Glomerular visceral epithelial cell (primary cell): ENCODE measurements around the gene CACNA1C.

Experiments used
- DNase-seq: peaks from one replicate; pipeline ENCODE4 v3.0.0-alpha.2; 2016; ENCODE audit errors: extremely low spot score

CACNA1C gene

DNA sequence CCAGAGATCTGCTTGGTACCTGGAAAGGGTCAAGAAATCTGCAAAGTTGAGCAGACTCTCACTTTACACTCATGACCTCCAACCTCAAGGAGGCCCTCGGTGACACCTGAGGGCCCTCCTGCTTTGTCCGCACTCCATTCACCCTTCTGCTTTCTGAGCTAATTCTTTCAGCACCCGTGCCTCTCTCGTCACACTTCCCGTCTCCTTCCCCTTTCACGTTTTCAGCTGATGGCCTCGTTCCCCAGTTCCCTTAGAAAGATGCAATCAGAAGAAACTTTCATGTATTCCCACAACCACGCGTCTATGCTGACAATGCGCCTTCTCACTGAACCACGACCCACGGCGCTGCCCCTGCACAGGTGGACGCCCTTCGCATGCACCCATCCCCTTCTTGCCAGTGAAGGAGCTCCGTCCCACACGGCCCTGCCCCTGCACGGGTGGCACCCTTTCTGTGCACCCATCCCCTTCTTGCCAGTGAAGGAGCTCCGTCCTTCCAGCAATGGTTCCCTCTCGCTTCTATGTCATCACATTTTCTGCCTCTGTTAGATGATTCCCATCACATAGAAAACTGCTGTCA lies 401.9 kb downstream of the CACNA1C start:
- no peak for DNase-seq

DNA sequence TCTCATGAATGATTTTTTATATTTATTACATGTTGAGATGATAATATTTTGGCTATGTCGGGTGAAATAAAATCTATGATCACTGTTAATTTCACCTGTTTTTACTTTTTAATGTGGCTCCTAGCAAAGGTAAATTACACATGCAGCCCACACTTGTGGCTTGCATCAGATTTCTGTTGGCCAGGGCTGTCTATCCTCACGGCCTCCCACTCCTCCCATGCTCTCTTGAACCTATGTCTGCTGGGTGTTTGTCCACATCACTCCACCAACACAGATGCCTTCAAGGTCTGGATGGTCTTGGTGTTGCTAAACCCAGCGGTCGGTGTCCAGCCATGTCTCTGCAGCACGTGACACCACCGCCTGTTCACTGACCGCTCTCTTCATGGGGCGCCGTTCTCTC lies 402.6 kb downstream of the CACNA1C start:
- DNase-seq, result no peak

DNA sequence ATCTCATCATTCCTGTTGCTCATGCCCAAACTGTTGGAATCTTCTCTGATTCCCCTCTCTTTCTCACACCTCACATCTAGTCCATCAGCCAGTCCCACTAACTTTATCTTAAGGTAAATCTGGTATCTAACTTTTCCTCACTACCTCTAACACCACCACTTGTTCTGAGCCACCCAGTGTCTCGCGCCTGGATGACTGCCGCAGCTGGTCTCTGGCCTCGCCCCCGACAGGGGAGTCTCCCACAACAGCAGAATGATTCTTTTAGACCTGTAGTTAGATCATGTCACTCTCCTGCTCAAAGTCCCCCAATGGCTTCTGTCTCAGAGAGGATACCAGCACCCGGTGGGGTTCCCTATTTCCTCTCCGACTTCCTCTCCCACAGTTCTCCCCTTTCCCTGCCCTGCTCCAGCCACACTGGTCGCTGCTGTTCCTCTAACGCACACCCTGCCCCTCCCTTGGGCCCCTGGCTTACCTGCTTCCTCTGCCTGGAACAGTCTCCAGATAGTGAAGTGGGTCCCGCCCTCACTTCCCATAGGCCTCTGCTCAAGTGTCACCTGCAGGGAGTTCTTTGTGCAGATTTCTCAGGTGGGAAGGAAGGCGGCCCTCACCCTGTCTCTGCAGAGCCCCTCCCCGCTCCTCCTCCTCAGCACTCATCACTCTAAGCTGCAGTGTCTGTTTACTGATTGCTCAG lies 403.5 kb downstream of the CACNA1C start:
- no peak for DNase-seq

DNA sequence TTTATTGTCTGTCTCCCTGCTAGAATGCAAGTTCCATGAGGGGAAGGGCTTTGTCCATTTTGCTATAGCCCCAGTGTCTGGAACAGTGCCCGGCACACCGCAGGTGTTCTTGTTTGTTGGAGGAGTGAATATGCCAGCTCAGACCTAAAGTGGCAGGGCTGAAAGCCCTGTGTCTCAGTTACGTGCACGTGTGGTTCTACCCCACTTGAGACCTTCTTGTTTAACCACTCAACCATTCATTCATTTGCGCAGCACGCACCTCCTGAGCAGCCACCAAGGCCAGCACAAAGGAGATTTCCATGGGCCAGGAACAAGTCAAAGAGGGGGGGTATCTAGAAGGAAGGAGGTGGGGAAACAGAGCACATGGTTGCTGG lies 404.0 kb downstream of the CACNA1C start:
- no peak for DNase-seq

DNA sequence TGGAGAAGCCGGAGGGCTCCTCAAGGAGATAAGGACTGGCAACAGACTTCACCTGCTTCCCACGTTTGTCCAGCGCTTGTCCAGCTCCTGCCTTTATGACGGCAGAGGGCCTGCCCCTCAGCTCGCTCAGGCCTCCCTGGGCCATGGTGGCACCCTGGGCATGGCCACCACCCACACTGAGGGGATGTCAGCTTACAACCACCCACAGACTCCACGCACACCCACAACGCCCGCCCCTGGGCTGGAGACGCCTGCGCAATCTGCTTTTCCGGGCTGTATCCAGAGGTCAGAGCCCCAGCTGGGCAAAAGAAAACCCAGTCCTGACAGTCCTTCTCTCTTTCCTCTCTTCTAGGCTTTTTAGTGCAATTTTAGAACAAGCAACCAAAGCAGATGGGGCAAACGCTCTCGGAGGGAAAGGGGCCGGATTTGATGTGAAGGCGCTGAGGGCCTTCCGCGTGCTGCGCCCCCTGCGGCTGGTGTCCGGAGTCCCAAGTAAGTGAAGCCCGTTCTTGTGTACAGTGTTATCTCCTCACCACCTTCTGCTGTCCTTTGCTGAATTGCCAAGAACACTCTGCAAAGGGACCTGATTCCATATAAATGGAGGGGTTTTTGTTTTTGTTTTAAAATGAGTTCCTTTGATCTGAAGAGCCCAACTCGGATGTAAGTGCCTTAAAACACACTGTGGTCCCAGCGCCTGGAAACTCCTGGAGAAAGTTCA lies 404.6 kb downstream of the CACNA1C start:
- no peak for DNase-seq

DNA sequence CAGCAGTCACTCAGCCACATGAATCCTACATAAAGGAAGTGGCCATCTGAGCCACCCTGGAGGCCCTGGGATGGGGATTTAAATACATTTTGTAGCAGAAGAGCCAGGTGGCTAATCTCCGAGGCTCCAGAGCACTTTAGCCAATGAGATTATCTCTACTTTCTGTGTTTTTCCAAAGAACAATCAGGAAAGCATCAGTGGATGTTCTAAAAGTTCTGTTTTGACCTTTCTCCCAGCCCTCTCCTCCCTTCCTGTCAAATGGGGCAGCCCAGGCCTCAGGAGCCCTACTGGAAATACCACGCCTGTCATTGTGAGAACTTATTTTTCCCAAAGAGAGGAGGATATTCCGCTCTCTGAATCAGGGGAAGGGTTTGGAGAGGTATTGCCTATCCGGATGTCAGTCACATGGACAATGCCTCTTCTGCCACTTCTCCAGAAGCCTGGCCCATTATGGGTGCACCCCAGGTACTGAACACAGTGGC lies 405.2 kb downstream of the CACNA1C start:
- DNase-seq, result no peak

DNA sequence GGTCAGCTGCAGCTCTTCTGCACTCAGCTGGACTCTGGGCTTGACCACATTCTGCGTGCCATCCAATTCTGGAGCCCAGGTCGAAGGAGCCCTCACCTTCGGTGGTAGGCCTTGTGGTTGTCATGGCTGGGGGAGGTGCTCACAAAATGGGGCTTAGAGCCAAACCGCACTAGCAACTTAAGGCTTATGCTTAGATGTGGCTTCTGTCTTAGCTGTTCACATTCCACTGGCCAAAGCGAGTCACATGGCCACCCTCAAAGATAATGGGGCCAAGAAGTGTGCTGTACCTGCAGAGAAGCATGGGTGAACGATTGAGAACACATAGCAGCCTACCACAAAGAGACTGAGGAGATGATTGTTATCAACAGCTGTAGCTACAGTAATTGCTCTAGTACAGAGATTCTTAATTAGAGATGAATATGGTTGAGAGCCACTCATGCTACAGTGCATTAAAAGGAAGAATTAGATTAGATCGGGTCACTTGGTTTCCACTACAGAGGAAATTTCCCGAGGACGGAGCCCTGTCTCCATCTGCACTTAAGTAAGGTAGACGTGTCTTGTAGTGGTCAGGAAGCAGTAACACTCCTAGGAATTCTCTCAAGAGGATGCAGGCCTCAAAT lies 407.4 kb downstream of the CACNA1C start:
- DNase-seq, result no peak

DNA sequence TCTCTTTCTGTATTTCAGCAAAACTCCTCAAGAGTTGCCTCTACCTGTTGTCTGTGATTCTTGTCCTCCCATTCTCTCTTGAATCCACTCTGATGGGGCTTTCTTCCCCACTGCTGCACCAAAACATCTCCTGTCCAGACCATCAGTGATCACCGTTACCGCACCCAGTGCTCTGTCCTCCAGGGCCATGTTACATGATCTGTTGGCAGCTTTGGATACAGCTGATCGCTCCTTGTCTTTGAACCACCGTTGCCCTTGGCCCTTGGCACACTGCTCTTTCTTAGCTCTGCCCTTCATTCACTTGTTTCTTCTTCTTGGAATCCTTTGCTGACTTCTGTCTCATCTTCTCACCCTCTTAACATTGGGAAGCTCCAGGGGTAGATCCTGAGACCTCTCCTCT lies 408.3 kb downstream of the CACNA1C start:
- no peak for DNase-seq

DNA sequence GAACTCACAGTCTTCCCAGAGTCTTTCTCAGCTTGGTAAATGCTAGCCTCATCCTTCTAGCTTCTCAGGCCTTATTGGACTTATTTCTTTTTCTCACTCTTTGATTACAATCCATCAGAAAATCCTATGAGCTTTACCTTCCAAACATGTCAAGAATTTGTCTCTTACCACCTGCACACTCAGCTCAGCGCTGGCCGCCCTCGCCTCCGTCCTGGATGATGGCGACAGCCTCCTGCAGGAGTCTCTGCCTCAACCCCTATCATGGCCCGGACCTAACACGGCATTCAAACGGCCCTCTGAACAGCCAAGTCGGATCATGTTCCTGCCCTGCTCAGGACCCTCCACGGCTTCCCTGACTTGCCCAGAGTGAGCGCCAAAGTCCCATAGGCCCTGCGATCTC lies 408.9 kb downstream of the CACNA1C start:
- DNase-seq, result no peak

DNA sequence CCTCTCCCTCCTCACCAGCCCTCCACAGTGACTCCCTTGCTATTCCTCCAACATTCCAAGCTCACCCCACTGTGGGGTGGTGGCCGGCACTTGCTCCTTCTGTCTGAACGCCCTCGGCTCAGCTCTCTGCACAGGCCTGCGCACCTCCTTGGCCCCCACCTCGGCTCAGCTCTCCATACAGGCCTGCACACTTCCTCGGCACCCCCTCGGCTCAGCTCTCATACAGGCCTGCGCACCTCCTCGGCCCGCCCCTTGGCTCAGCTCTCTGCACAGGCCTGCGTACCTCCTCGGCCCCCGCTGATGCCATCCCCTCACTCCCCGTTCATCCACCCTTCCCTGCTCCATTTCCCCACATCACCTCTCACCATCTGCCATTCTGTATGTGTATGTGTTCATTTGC lies 409.3 kb downstream of the CACNA1C start:
- DNase-seq, result no peak

DNA sequence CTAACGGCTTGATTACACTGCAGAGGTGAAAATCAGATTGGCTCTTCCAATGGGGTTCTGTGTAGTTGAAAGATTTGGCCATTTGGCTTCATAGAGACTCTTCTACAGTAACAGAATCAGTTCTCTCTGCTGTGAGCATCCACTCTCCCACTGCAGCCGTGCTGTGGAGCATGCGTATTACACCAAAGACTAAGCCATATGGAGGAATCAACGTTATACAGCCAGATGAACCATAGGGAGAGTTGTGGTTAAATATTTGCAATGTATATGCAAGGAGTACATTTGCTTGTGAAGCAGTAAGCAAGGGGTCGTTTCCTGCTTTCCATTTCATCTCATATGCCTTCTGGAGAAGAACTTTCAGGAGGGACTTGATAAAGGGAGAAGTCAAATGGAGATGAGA lies 410.9 kb downstream of the CACNA1C start:
- DNase-seq, result no peak

DNA sequence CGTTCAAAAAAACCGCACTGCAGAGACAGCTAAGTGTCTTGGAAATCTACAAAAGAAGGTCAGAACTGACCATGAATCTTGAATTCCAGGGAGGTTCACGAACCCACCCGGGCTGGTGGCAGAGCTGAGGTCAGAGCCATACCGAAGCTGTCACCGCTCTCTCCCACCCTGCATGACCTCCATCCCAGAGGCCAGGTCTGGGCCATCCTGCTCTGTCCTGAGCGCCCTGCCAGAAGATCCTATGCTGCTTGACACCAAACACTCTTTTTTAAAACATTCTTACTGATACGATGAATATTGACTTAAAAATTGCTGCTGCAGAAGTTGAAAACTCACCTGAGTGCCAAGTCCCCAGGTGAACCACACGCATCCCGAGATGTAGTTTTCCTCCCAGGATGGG lies 412.9 kb downstream of the CACNA1C start:
- DNase-seq, result no peak

DNA sequence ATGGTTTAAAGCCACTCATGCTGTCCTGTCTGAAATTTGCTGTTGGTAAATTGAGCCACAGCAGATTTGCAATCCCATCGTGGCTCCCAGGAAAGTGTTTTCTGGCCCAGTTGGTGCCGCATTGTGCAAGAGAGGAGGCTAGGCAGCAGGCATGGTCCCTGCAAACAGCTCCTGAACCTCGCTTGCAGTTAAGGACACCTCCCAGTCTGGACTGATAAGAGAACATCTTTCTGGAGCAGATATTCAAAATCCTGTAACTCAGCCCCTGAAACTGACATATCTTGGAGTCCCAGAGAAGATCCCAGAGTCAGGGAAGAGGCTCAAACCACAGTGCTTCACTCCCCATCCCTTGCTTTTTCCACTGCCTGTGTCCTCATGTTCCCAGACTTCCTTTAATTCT lies 413.4 kb downstream of the CACNA1C start:
- no peak for DNase-seq

DNA sequence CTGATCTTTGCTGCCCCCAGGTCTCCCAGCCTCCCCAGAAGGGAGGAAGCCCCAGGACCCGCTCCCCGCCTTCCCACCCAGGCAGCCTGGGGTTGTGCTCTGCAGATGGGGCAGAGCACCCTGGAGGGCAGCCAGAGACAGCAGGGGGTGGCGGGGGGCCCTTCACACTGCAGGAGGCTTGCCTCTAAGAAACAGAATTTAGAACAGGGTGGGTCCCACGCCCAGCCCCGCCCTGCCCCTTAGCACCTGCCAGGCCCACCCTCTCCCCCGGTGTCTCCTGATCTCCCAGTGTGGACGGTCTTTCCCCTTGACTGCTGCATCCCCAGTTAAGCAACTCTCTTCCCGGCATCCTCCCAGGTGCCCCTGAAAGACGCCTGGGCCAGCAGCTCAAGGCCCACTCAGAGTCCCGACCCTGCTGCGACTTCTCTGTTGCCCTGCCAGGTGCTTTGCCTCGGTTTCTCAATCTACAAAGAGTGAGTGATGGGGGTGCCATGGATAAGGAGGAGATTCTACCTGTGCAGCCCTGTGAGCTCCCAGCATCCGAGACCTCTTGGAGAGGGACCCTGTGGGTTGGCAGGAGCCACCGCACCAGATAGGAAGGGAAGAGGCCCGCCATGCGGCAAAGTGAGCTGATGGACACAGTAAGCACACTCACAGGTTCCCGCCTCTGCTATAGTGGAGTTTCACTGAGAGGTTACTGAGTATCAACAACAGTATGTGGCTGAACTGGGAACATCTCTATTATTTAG lies 414.8 kb downstream of the CACNA1C start:
- no peak for DNase-seq

DNA sequence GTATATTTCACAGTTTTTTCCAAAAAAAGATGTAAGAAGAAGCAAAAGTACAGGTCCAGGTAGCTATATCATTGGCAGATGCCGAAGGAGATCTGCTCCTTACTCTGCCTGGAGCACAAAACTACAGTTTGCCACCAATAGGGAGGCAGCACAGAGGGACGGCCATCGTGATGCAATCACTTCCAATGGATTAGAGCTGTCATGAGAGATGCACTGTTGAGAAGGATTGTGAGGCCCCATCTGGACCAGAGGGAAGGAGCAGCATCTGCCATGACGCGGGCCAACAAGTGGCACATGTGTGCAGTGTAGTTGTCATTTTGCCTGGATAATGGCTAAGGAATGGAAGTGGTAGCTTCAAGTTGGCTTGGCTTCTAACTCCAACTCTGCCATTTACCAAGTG lies 423.2 kb downstream of the CACNA1C start:
- DNase-seq, result no peak

DNA sequence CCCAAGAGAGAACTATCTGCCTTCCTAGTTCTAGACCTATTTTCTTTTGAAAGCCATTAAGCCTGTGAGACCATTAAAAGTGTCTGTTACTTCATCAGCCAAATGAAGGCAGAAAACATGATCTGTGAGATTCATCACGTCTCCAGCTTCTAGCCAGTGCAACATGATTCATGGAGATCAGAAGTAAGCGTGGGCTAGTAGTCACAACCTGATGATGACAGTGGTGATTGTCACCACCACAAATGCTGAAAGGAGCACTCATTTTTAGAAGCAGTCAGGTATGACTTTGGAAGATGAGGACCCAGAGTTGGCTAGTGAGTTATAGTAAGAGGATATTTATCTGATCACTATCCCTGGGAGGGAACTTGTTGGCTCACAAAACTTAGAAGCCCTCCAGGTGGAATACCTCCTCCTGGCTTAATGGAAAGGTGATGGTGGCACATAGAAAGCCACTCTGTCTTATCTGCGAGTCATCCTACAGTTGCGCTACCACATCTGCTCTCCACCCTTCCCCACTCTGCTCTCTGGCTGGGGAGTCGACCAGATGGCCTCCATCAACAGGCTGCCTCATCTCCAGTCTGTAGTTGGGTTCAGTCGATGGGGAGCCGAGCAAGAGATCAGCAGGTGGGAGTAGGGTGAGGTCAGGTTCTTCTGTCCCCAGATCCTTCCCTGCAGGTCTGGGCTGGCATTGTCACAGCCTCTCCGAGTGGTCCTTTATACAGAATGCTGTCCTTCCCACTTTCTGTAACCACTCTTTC lies 424.4 kb downstream of the CACNA1C start:
- no peak for DNase-seq

DNA sequence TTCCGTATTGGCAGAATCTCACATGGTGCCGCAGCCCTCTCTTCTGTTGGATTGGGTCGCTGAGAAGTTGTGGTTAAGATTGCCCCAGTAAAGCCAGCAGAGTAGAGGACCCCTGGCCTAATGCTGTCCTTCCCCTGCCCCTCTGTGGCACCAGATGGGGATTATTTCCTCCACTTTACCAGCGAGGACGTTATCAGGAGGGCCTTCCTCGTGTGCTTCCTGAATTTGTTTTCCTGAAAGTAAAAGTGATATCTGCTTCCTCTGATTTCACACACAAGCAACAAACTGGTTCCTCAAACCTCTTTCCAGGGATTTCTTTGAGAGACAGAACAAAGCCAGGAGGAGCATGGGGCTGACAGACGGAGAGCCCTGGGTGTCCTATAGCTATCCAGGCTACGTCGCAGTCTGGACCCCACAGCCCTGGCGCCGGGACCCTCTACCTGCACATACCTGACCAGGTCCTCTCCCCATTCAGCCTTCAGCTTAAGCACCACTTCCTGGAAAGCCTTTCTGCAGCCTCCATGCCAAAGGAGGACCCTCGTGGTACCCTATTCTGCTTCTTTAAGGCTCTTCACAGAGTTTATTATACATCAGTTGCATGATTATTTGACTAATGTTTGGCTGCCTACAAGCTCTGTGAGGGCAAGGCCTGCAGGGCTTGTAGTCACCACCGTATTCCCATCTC lies 427.2 kb downstream of the CACNA1C start:
- no peak for DNase-seq

DNA sequence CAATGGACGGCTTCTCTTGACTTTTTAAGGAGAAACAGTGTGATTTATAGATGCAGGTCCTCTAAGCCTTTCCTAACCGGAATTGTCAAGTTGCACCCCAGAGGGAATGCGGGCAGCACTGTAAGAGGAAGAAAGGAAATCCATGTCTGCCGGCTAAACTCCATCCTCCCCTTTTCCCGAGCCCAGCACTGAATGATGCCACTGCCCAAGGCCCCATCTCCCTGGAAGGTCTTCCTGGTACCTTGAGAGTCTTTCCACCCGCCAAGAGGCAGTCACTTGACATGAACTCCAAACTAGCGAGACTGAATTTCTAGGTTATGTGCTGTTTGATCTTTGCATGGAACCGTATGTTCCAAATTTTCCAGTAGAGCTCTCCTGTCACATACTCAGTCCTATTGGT lies 428.6 kb downstream of the CACNA1C start:
- no peak for DNase-seq

DNA sequence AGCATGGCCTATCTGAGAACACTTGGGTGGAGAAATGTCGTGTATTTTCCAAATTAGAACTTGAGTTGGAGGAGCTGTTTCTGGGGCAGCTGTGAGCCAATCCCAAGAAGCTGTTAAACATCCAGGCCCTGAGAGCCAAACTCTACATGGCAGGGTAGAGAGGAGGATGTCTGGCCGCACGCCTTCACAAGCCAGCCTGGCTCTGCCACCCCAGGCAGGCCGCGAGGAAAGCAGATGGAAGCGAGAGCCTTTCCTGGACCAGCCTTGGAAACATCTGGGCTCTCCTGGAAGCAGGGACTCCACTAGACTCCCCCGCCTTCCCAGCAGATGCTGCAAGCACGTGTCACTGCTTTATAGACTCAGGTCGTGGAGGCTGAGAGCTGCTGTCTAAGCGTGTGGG lies 429.2 kb downstream of the CACNA1C start:
- DNase-seq, result no peak

DNA sequence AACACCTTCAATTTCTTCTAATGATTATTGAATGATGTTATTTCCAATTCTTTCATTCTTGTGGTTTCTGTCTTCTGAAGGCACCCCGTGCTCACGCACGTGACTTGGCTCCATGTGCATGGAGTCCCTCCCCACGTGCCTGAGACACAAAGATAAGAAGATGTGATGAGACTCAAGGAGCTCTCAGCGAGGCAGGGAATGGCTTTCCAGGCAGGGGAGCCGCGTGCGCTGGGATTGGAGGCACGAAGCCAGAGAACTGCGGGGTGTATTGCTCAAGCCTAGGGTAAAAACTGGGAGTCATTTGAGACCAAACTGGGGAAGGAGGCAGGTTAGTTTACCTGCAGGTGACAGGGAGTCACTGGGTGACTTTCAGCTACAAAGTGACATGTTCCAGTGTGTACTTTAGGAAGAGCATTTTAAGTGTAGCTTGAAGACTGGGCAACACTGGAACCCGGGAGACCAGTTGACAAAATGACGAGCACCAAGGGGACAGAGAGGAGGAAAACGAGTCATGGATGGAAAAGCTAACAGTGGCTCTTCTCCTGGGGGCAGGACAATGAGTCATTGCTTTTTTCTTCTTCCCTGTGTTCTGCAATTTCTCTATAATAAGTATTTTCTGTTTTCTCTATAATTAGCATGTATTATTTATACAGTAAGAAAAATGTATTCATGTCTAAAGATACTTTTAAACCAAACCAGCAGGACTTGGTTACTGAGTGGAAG lies 430.3 kb downstream of the CACNA1C start:
- no peak for DNase-seq
